ENCODE measurements around the gene CACNA1D.

GRCh38 chr3:53545996-53546359 is 51.6 kb downstream of the CACNA1D start:
- TF ChIP-seq, protein P1, sequence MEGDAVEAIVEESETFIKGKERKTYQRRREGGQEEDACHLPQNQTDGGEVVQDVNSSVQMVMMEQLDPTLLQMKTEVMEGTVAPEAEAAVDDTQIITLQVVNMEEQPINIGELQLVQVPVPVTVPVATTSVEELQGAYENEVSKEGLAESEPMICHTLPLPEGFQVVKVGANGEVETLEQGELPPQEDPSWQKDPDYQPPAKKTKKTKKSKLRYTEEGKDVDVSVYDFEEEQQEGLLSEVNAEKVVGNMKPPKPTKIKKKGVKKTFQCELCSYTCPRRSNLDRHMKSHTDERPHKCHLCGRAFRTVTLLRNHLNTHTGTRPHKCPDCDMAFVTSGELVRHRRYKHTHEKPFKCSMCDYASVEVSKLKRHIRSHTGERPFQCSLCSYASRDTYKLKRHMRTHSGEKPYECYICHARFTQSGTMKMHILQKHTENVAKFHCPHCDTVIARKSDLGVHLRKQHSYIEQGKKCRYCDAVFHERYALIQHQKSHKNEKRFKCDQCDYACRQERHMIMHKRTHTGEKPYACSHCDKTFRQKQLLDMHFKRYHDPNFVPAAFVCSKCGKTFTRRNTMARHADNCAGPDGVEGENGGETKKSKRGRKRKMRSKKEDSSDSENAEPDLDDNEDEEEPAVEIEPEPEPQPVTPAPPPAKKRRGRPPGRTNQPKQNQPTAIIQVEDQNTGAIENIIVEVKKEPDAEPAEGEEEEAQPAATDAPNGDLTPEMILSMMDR (conservative IDR thresholded peaks at IDR 0.05 in 1 of 2, IDR thresholded peaks at IDR 0.05 in 1 of 2; ENCODE audit: low read depth in 1 of 2, low read length in 2 of 2), result no peak
- no peak for TF ChIP-seq EZH2 (IDR thresholded peaks at IDR 0.05; ENCODE audit: low read length, missing control alignments)
